Fibroblast of skin of scalp (primary cell): ENCODE results near the gene ADIPOR2.
"Not testable (repeated sequence)": the region's sequence is repeated elsewhere in the genome, so short reads cannot be mapped to it uniquely, and the experiment has no call there.

Experiments used
- DNase-seq: peaks from one replicate; pipeline ENCODE4 v3.0.0-alpha.2; 2013

Gene ADIPOR2

DNA sequence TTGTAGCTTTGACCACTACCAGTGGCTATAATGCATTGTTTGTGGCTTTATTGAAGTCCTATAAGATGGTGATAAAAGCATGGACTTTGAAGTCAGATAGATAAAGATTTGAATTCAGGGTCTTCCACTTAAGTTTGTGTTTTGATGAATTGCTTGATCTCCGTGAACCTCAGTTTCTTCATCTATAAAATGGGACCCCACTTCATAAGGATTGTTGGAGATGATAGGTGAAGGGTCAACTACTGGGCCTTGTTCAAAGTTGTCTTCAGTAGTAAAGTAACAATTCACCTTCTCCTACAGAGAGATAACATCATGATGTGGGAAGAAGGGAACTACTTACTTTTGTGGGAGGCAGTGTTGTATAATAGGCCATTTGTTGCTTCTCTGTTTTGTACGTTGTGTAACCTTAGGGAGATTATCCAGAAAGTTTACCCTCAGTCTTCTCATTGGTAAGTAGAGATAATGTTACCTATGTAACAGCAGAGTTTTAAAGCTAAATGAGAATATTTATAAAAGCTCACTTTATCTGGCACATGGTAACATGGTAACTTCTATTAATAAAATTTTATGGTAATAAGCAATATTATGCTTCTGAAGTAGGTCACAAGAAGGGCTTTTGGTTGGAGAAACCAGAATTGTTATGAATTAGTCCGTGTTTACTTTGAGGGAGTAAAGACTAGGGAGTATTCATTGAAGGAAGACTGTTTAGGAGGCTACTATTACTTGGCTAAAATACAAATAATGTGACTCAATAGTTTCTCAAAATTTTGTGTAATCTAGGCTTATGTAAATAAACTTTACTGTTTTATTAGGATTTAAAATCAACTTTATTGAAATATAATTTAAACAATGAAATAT is 15.1 kb downstream of the ADIPOR2 start:
- DNase-seq: no peak

- DNase-seq: no peak
Observed at GRCh38 chr12:1706632-1706980, 15.7 kb downstream of the ADIPOR2 start.

GRCh38 chr12:1707051-1707450 is 16.2 kb downstream of the ADIPOR2 start:
- DNase-seq: no peak

DNA sequence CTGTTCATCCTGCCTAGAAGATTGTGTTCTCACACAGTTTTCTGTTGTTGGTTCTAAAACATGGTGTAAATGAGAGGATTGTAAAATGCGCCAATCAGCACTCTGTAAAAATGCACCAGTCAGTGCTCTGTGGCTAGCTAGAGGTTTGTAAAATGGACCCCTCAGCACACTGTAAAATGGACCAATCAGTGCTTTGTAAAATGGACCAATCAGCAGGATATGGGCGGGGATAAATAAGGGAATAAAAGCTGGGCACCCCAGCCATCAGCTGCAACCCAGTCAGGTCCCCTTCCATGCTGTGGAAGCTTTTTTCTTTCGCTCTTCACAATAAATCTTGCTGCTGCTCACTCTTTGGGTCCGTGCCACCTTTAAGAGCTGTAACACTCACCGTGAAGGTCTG is 19.1 kb downstream of the ADIPOR2 start:
- not testable (repeated sequence) for DNase-seq

GRCh38 chr12:1710870-1711269 is 20.0 kb downstream of the ADIPOR2 start:
- not testable (repeated sequence) for DNase-seq

- not testable (repeated sequence) for DNase-seq
Observed at GRCh38 chr12:1711536-1712211, 20.8 kb downstream of the ADIPOR2 start.

DNA sequence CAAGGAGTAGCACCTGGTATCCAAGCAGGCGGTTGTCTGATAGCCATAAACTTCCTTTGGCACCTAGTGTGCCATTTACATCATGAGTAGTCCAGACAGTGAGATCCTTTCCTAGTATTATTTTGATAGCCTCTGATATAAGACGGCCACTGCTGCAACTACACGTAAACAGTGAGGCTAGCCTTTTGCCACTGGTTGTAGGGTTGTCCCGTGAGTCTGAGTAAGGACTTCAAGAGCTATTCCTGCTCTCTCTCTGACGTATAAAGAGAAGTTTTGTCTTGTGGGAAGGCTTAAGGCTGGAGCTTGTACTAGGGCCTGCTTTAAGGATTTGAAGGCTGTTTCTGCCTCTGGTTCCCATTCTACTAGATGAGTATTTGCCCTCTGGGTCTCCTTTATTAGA is 21.4 kb downstream of the ADIPOR2 start:
- DNase-seq: not testable (repeated sequence)

GRCh38 chr12:1712852-1713251 is 22.0 kb downstream of the ADIPOR2 start:
- not testable (repeated sequence) for DNase-seq

DNA sequence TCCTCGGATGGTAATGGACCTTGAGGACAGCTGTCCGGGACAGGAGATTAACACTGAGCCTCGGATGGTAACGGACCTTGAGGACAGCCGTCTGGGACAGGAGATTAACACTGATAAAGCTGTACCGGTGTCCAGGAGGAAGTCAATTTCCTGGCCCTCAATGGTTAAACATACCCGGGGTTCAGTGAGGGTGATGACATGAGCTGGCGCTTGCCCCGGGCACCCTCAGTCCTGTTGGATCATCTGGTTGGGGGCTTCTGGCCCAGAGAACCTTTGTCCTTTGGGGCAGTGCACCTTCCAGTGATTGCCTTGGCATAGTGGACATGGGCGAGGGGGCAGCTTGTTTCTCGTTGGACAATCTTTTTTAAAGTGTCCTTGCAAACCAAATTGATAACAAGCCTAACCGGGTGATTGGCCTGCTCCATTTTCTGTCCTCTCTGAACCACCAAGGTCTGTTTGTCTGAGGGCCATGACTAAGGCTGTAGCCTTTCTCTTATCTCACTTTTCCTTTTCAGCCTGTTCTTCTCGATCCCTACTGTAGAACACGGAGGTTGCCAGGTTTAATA is 23.0 kb downstream of the ADIPOR2 start:
- DNase-seq: not testable (repeated sequence)

DNA sequence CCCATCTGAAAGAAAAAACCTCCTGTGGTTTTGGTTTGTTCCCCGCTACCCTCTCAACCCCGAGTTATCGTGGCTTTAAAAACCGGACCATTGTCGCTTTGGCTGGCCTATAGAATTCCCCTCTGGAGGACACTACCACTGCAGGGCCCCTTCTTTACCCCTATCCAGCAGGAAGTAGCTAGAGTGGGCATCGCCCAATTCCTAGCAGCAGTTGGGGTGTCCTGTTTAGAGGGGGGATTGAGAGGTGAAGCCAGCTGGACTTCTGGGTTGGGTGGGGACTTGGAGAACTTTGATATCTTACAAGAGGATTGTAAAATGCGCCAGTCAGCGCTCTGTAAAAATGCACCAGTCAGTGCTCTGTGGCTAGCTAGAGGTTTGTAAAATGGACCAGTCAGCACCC is 24.6 kb downstream of the ADIPOR2 start:
- not testable (repeated sequence) for DNase-seq

DNA sequence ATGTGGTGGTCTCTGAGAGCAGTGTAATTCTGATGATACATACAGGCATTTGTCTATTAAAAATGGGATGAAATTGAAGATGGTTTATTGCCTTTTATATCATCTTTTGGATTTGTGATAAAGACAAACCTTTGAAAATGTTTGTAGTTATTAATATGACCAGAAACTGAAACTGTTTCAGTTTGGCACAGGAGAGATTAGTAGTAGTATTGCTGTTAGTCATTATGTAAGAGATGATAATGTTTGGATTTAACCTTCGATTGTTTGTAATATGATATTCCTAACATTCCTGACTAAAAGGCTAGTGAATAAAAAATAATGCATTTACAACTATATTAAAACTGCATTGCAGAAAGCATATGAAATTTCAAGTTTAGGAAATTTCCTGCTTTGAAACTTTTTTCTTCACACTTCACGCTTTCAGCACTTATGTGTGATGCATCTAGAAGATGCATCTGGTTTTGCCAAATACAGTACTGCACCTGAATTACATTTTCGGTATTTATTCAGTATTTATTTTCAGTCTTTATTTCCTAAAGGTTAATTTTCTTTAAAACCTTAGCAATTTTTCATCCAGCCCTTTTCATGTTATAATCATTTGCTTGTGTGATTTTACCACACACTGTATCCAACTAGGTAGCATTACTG is 25.5 kb downstream of the ADIPOR2 start:
- DNase-seq: no peak

DNA sequence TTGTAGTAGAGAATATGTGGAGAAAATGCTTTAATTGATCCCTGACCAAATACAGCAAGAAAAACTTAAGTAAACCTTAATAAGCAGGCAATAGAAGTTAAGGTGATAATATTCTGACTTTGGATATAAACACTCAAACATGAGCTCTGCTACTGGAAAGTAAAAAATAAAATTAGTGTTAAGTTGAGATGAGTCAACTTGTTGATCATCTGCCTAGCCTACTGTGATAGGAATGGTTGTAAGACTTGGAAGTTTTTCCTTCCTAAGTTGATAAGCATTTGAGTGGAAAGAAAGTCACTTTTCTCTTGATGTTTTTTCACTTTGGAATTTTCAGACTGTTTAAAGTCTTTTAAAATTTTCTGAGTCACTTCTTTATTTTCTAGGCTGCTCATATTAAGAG is 26.0 kb downstream of the ADIPOR2 start:
- no peak for DNase-seq

DNA sequence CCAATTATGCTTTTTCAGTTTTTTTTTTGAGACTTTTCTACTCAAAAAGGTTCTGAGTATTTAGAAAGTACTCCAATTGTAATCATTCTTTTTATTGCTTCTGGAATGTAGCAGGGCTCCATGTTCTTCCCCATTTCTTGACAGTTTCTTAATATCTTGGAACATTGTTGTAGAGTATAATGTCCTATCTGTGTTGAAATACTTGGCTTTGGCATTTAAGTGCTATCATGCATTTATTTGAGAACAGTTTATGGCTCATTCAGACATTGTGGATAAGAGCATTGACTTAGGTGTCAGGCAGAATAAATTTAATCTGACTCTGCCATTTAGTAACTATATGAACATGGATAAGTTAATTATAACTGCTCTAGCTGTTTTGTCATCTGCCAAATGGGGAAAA is 28.3 kb downstream of the ADIPOR2 start:
- DNase-seq: no peak

- DNase-seq: no peak
Observed at GRCh38 chr12:1720494-1720893, 29.6 kb downstream of the ADIPOR2 start.

GRCh38 chr12:1723721-1724120 is 32.9 kb downstream of the ADIPOR2 start:
- DNase-seq: no peak

GRCh38 chr12:1724250-1724649 is 33.4 kb downstream of the ADIPOR2 start:
- DNase-seq: no peak

DNA sequence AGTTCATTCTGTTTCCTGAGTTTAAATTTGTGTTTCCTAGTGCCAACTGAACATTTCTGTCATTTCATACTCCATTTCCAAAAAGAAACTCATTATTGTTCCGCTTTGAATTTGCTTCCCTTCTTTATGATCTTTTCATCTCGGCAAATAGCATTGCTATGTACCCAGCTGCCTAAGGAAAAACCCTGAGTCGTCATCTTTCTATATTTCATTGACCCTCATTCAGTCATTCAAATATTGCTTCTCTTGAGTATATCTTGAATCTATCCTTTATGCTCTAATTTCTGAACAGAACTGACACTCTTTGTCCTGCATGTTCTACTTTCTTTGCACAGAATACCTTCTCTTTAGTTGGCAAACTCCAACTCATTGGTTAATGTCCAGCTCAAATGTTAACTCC is 35.9 kb downstream of the ADIPOR2 start:
- DNase-seq: no peak

GRCh38 chr12:1728824-1729223 is 38.0 kb downstream of the ADIPOR2 start:
- no peak for DNase-seq

DNA sequence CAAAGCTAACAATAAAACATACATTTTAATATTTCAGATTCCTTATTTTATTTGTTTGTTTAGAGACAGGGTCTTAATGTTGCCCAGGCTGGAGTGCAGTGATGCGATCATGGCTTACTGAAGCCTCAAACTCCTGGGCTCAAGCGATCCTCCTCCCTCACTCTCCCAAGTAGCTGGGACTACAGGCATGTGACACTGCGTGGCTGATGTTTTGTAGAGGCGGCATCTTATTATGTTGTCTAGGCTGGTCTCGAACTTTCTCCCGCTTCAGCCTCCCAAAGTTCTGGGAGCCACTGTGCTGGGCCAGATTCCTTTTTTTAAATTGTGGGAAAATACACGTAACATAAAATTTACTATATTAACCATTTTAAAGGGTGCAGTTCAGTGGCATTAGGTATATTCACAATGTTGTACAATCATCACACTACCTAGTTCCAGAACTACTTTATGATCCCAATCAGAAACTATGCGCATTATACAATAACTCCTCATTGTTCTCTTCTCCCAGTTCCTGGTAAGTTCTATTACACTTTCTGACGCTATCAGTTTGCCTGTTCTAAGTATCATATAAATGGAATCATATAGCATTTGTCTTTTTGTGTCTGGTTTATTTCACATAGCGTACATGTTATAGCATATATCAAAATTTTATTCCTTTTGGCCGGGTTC is 40.3 kb downstream of the ADIPOR2 start:
- DNase-seq: no peak

DNA sequence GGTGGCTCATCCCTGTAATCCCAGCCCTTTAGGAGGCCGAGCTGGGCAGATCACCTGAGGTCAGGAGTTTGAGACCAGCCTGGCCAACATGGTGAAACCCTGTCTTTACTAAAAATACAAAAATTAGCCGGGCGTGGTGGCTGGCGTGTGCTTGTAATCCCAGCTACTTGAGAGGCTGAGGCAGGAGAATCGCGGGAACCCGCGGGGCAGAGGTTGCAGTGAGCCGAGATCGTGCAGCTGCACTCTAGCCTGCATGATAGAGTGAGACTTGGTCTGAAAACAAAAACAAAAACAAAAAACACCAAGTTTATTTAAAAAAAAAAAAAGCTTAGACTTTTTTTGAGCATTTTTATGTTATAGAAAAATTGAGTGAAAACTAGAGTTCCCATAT is 40.8 kb downstream of the ADIPOR2 start:
- not testable (repeated sequence) for DNase-seq

DNA sequence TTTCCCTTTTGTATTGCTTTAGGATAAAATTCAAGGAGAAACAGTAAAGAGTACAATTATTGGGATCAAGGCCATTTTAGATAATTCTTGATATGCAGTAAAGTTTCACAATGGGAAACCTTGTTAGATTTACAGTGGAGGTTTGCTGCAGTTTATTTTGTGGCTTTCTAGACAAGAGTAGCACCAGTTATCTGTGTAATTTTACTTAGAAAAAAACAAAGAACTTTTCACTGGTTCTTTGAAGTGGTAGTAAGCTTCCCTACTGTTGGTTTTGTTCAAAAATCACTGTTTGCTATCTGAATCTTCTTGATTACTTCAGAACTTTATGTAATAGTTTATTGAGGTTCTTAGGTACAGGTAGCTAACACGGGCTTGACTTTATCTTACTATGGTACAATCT is 42.0 kb downstream of the ADIPOR2 start:
- no peak for DNase-seq

DNA sequence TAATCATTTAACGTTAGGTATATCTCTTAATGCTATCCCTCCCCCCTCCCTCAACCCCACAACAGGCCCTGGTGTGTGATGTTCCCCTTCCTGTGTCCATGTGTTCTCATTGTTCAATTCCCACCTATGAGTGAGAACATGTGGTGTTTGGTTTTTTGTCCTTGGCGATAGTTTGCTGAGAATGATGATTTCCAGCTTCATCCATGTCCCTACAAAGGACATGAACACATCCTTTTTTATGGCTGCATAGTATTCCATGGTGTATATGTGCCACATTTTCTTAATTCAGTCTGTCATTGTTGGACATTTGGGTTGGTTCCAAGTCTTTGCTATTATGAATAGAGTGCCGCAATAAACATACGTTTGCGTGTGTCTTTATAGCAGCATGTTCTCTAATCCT is 42.8 kb downstream of the ADIPOR2 start:
- DNase-seq: not testable (repeated sequence)
